ENCODE results near the gene SLC26A5.

Gene SLC26A5

DNA sequence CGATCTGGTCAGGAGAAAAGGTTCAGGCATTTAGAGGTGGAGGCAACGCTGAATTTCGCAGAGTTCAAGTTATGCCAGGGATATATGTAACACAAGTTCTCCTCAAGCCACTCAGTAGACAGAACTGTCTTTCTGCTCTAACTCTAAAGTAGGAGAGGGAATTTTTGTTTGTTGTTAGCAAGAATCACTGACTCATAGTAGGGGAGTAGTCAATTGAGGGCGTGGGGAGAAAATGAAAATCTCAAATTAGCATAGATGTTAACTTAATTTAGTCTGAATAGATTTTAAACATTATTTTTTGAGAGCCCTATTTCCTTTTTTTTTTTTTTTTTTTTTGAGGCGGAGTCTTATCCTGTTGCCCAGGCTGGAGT is 64.0 kb downstream of the SLC26A5 start:
- TF ChIP-seq, protein P1, sequence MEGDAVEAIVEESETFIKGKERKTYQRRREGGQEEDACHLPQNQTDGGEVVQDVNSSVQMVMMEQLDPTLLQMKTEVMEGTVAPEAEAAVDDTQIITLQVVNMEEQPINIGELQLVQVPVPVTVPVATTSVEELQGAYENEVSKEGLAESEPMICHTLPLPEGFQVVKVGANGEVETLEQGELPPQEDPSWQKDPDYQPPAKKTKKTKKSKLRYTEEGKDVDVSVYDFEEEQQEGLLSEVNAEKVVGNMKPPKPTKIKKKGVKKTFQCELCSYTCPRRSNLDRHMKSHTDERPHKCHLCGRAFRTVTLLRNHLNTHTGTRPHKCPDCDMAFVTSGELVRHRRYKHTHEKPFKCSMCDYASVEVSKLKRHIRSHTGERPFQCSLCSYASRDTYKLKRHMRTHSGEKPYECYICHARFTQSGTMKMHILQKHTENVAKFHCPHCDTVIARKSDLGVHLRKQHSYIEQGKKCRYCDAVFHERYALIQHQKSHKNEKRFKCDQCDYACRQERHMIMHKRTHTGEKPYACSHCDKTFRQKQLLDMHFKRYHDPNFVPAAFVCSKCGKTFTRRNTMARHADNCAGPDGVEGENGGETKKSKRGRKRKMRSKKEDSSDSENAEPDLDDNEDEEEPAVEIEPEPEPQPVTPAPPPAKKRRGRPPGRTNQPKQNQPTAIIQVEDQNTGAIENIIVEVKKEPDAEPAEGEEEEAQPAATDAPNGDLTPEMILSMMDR (IDR thresholded peaks at IDR 0.05) = no peak
- H3K4me2 ChIP-seq (ENCODE audit: low read length) = no peak overlapping the region

DNA sequence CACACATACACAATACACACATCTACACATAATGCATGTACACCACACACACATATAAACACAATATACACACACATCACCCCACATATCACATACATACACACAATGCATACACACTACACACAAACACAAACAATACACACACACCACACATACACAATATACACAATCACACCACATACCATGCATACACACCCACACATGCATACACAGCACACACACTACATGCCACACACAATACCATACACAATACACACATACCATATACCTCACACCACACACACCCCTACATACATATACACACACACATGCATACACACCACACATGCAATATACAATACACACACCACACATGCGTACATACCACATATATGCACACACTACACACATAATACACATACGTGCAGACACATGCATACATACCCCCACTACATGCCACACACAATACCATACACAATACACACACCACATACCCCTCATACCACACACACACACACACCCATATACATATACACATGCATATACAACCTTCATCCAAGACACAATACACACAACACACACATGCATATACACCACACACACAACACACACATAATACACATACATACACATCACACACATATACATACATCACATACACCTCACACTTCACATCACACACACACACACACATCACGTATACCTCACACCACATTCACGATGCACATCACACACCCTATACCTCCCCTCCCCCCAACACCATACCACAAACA is 64.6 kb downstream of the SLC26A5 start:
- Histone ChIP-seq H3K27ac (no peak overlapping the region), H2AFZ (no peak overlapping the region), H3K4me2 (ENCODE audit: low read length) (no peak overlapping the region), H3K9me3 (ENCODE audit: control insufficient read depth, low read length) (no peaks in the 10 kb centered on the region), H3K27me3 (ENCODE audit: control insufficient read depth, insufficient read depth, low read length) (no peaks in the 10 kb centered on the region), H3K9ac (no peak overlapping the region), H3K36me3 (ENCODE audit: control insufficient read depth, insufficient read depth, low read length) (no peaks in the 10 kb centered on the region), H3K4me1 (no peaks in the 10 kb centered on the region), H3K79me2 (no peaks in the 10 kb centered on the region), H3K4me3 (ENCODE audit: low read depth, low read length) (no peak overlapping the region)
- TF ChIP-seq, protein P1 (IDR thresholded peaks at IDR 0.05) = no peak

More for the DNA sequence above, 64.0 kb downstream of the SLC26A5 start:
- no peaks in the 10 kb centered on the region for H3K79me2 ChIP-seq
- no peak overlapping the region for H3K9ac ChIP-seq
- H2AFZ ChIP-seq = no peak overlapping the region
- no peak overlapping the region for H3K4me3 ChIP-seq (ENCODE audit: low read depth, low read length)
- no peak overlapping the region for H3K27ac ChIP-seq
- no peaks in the 10 kb centered on the region for H3K36me3 ChIP-seq (ENCODE audit: control insufficient read depth, insufficient read depth, low read length)
- H3K9me3 ChIP-seq (ENCODE audit: control insufficient read depth, low read length) = no peaks in the 10 kb centered on the region
- H3K4me1 ChIP-seq = no peaks in the 10 kb centered on the region
- H3K27me3 ChIP-seq (ENCODE audit: control insufficient read depth, insufficient read depth, low read length) = no peaks in the 10 kb centered on the region

DNA sequence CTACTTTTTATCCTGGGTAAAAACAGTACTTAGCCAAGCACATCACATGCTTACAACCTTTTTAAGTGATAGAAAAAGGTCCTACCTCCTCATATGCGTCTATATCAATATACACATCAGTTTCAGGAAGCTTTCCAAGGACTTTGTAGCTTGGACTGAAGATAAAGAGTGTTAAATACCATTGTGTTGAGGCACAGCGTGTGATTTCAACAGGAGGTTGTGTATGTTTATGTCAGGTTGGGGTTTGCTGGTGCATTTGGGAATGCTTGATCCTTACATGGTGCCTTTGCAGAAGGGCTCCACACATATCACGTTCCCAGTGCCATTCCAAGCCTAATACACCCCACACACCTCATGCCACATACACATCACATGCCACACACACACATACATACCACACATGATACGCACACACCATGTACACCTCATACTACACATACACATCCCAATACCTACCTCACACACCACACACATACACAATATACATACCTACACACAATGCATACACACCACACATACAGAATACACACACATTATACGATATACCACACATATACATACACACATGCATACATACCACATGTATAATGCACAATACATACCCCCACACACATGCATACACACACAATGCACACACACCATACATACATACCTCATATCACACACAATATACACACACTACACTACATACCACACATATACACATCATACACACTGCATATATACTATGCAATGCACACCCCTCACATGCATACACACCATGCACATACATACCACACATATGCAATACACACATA is 65.4 kb downstream of the SLC26A5 start:
- Histone ChIP-seq H3K27ac (no peak overlapping the region), H3K27me3 (ENCODE audit: control insufficient read depth, insufficient read depth, low read length) (no peaks in the 10 kb centered on the region), H2AFZ (no peak overlapping the region), H3K79me2 (no peaks in the 10 kb centered on the region), H3K36me3 (ENCODE audit: control insufficient read depth, insufficient read depth, low read length) (no peaks in the 10 kb centered on the region), H3K9me3 (ENCODE audit: control insufficient read depth, low read length) (no peaks in the 10 kb centered on the region), H3K4me1 (no peaks in the 10 kb centered on the region), H3K4me3 (ENCODE audit: low read depth, low read length) (no peak overlapping the region), H3K9ac (no peak overlapping the region), H3K4me2 (ENCODE audit: low read length) (no peak overlapping the region)
- TF ChIP-seq, protein P1 (IDR thresholded peaks at IDR 0.05) = no peak

DNA sequence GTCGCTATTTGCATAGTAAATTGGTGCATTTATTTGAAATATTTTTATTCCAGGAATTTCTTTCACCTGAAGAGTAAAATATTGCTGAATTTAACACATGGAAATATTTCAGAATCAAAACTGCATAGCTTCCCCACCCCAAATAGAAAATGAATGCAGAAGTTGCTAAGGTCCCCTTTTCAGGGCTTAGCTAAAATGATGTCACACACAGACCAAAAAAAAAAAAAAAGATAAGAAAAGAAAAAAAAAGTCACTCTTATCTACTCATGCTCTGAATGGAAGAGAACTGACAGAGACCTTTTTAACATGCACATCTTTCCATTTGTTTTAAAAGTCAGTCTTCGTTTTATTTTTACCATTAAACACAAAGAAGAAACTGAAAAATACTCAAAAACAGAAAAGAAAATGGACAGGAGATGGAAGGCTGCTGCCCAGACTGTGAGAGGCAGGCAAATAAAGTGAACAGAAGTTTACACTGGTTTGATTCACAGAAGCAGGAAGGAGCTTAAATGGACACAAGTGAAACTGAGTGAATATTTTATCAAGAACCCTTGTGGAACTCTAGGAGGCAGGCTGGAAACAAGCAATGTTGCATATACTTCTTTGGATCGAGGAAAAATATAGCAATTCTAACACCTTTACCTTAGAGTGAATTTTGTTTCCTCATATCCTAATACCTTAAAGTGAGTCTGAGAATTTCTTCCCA is 66.6 kb downstream of the SLC26A5 start:
- Histone ChIP-seq H3K9me3 (ENCODE audit: control insufficient read depth, low read length) (no peaks in the 10 kb centered on the region), H3K9ac (no peak overlapping the region), H3K36me3 (ENCODE audit: control insufficient read depth, insufficient read depth, low read length) (no peaks in the 10 kb centered on the region), H3K79me2 (no peaks in the 10 kb centered on the region), H3K27ac (no peak overlapping the region), H2AFZ (no peak overlapping the region), H3K4me1 (no peaks in the 10 kb centered on the region), H3K4me3 (ENCODE audit: low read depth, low read length) (no peak overlapping the region), H3K4me2 (ENCODE audit: low read length) (no peak overlapping the region), H3K27me3 (ENCODE audit: control insufficient read depth, insufficient read depth, low read length) (no peaks in the 10 kb centered on the region)
- TF ChIP-seq, protein P1 (IDR thresholded peaks at IDR 0.05) = no peak

Measured in parathyroid adenoma (tissue), 2 donors.